Measurements from ENCODE around the gene ATP6V0E1. TPM values are rescaled to one million over a fixed set of nuclear protein-coding genes. Genes with fewer than 3 reads are reported as not detected.

Gene ATP6V0E1
- total and polyA plus RNA-seq, 2 of the 8 experiments (the other 6 are each of a cell fraction or from before 2014, with no cell fraction given) = 108 to 134 TPM

- TF ChIP-seq E2F6 (IDR thresholded peaks at IDR 0.05) (no peak), JUN (IDR thresholded peaks at IDR 0.05; ENCODE audit: low read depth, low read length) (no peak), BCL11A (IDR thresholded peaks at IDR 0.05; ENCODE audit: low read depth in 2 of 2, low read length in 2 of 2) (no peak), ATF3 (IDR thresholded peaks at IDR 0.05; ENCODE audit: insufficient read depth, low read depth, low read length) (no peak), CTCF (IDR thresholded peaks at IDR 0.05; ENCODE audit: control extremely low read depth in 1 of 3, insufficient read depth in 1 of 3, low read depth in 1 of 3, low read length in 3 of 3) (peak; percentile 47 to 53 (median 52))
Observed at GRCh38 chr5:172984244-172984953, 828 bp downstream of the ATP6V0E1 start (continued).
